T follicular helper cell (primary cell): Measurements from ENCODE around the gene TAOK1.
"Not testable (repeated sequence)": the region's sequence is repeated elsewhere in the genome, so short reads cannot be mapped to it uniquely, and the experiment has no call there.

ENCODE experiments used
- DNase-seq: peaks from one replicate; pipeline ENCODE4 v3.0.0-alpha.2; 2020; ENCODE audit warnings: low read depth

The TAOK1 gene

GRCh38 chr17:29546830-29547229 is 156.7 kb downstream of the TAOK1 start:
- no peak for DNase-seq

- no peak for DNase-seq
These were observed 159.2 kb downstream of the TAOK1 start for GRCh38 chr17:29549177-29549923.

- no peak for DNase-seq
These were observed 165.7 kb downstream of the TAOK1 start for GRCh38 chr17:29555840-29556239.

GRCh38 chr17:29557085-29557738 is 167.0 kb downstream of the TAOK1 start:
- no peak for DNase-seq

GRCh38 chr17:29557739-29558116 is 167.6 kb downstream of the TAOK1 start:
- DNase-seq = no peak

GRCh38 chr17:29558139-29558538 is 168.0 kb downstream of the TAOK1 start:
- not testable (repeated sequence) for DNase-seq

- no peak for DNase-seq
These were observed 169.5 kb downstream of the TAOK1 start for GRCh38 chr17:29559640-29560039.

GRCh38 chr17:29560316-29560715 is 170.2 kb downstream of the TAOK1 start:
- no peak for DNase-seq

GRCh38 chr17:29561554-29562517 is 171.7 kb downstream of the TAOK1 start:
- DNase-seq = no peak

- DNase-seq = no peak
These were observed 172.5 kb downstream of the TAOK1 start for GRCh38 chr17:29562615-29563014.

GRCh38 chr17:29563816-29564215 is 173.7 kb downstream of the TAOK1 start:
- DNase-seq = no peak

GRCh38 chr17:29565643-29566472 is 175.7 kb downstream of the TAOK1 start:
- DNase-seq = peak; percentile 22

GRCh38 chr17:29566473-29567303 is 176.5 kb downstream of the TAOK1 start, which contains the start of gene ABHD15:
TSS of gene ABHD15 (minus strand) at chr17:29567037. CDS start at chr17:29566966, 71 bp downstream.
- no peak for DNase-seq

- DNase-seq = no peak
These were observed 177.1 kb downstream of the TAOK1 start for GRCh38 chr17:29567304-29567553.

GRCh38 chr17:29567554-29568330 is 177.6 kb downstream of the TAOK1 start:
- DNase-seq = peak; percentile 58

GRCh38 chr17:29568331-29569244 is 178.4 kb downstream of the TAOK1 start, which contains the start of gene TP53I13:
TSS of gene TP53I13 (plus strand) at chr17:29568701. CDS start at chr17:29568759, 58 bp downstream.
- DNase-seq = peak; percentile 80

- DNase-seq = no peak
These were observed 179.2 kb downstream of the TAOK1 start for GRCh38 chr17:29569245-29569950.

GRCh38 chr17:29570521-29570920 is 180.4 kb downstream of the TAOK1 start:
- no peak for DNase-seq
